Lower lobe of right lung (tissue), 2 donors: ENCODE measurements around the gene ARHGEF11. TPM values are rescaled to one million over a fixed set of nuclear protein-coding genes. Genes with fewer than 3 reads are reported as not detected.
"Not testable (repeated sequence)": the region's sequence is repeated elsewhere in the genome, so short reads cannot be mapped to it uniquely, and the experiment has no call there.

Experiments used
- ATAC-seq, 2 donors: fragments of 200-7000 bp; cut with Tn5 transposase; one replicate each; pipeline ENCODE4 v1.9.1; 2020 to 2022; ENCODE audit warnings: mild to moderate bottlenecking in 2 of 2, moderate library complexity in 2 of 2
- DNase-seq: peaks from one replicate; pipeline ENCODE4 v3.0.0-alpha.2; 2020
- H3K27ac ChIP-seq: fragments of 200-600 bp; one replicate; pipeline ENCODE4 v1.8.0; 2022
- H3K27me3 ChIP-seq: fragments of 200-600 bp; one replicate; pipeline ENCODE4 v1.8.0; 2022; ENCODE audit warnings: low read depth
- H3K36me3 ChIP-seq: fragments of 200-600 bp; one replicate; pipeline ENCODE4 v1.8.0; 2022; ENCODE audit warnings: mild to moderate bottlenecking
- H3K4me1 ChIP-seq: fragments of 200-600 bp; one replicate; pipeline ENCODE4 v1.8.0; 2022
- H3K4me3 ChIP-seq: fragments of 200-600 bp; one replicate; pipeline ENCODE4 v1.8.0; 2022; ENCODE audit warnings: mild to moderate bottlenecking
- H3K9me3 ChIP-seq: fragments of 200-600 bp; one replicate; pipeline ENCODE4 v1.8.0; 2022
- CTCF ChIP-seq: fragments of 200-600 bp; IDR thresholded peaks from one replicate; pipeline ENCODE4 v1.8.0; 2022; ENCODE audit warnings: antibody characterized with exemption, mild to moderate bottlenecking
- intact Hi-C: fragments of 100-400 bp; cut with DNase I; formaldehyde crosslinking; loops from one replicate; pipeline ENCODE4 v1.11.0; 2022
- total RNA-seq: library from RNA; stranded (reverse); fragmentation: NEBNext Ultra II Directional; extraction: Animal tissue kit (Norgen Biotek cat#: 25700); gene quantifications from one replicate; pipeline ENCODE4 v1.2.1, GENCODE V29; 2021
- donor health status: DM: no; HTN: yes; CAD: no; lungs with severe emphysema.

Gene ARHGEF11
- total RNA-seq, 1 donor from 2014 or later: 54.5 TPM

DNA sequence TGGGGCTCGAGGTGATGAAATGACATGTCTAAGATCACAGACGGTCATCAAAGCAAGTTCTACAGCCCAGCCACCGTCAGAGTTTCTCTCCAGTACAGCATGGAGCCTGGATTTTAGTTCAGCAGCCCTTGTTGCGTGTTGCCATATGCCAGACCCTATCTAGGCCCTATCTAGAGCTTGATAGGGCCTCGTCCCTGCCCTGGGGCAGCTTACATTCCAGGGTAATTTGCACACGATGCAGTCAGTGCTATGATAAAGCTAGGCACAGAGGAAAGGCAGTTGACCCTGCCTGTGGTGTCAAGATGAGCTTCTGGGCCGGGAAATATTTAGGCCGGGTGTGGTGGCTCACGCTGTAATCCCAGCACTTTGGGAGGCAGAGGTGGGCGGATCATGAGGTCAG, 35.2 kb upstream of the ARHGEF11 start:
- TF ChIP-seq CTCF: no peak
- intact Hi-C loops: no loop called here

GRCh38 chr1:157077394-157077793, 31.9 kb upstream of the ARHGEF11 start:
- Histone ChIP-seq H3K27ac (no peak overlapping the region), H3K36me3 (no peaks in the 10 kb centered on the region), H3K4me1 (peaks cover 8% of the 10 kb centered on the region), H3K27me3 (peaks cover 5% of the 10 kb centered on the region), H3K4me3 (no peak overlapping the region), H3K9me3 (no peaks in the 10 kb centered on the region)
- intact Hi-C loops: no loop called here
- no peak for DNase-seq
- TF ChIP-seq CTCF: no peak
- ATAC-seq: no peak

More for the DNA sequence above, 35.2 kb upstream of the ARHGEF11 start:
- no peaks in the 10 kb centered on the region for H3K4me1 ChIP-seq
- H3K27me3 ChIP-seq: peaks cover 1% of the 10 kb centered on the region
- no peak overlapping the region for H3K4me3 ChIP-seq
- no peak for DNase-seq
- no peaks in the 10 kb centered on the region for H3K9me3 ChIP-seq
- no peaks in the 10 kb centered on the region for H3K36me3 ChIP-seq
- ATAC-seq: no peak
- H3K27ac ChIP-seq: no peak overlapping the region

- Histone ChIP-seq H3K4me1 (peaks cover 8% of the 10 kb centered on the region), H3K9me3 (no peaks in the 10 kb centered on the region), H3K36me3 (no peaks in the 10 kb centered on the region), H3K27ac (no peak overlapping the region), H3K27me3 (peaks cover 5% of the 10 kb centered on the region), H3K4me3 (peak overlapping the region; percentile 27)
- peak; percentile 82 for DNase-seq
- TF ChIP-seq CTCF: peak; percentile 78
- intact Hi-C loops: no loop called here
- peak; percentile 55 to 70 for ATAC-seq
Observed at GRCh38 chr1:157073944-157074685, 28.6 kb upstream of the ARHGEF11 start.

DNA sequence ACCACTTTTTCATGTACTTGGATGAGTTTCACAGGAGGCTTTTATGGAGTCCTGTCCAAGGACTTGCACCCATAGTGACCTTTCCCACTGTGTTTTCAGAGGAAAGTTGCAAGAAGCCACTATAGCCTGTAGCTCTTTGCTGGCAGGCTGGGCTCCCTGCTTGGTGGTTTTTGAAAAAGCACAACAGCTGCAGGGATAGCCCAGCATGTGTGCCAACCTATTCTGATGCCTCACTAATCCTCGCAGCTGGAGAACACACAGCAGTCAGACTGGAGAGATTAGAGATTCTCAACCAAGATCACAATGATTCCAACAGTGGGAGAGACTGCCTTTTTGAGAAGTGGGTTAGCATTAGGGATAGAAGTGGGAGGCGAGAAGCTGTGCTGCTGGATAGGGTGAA, 24.1 kb upstream of the ARHGEF11 start:
- Histone ChIP-seq H3K27me3 (no peaks in the 10 kb centered on the region), H3K36me3 (no peaks in the 10 kb centered on the region), H3K9me3 (no peaks in the 10 kb centered on the region), H3K27ac (no peak overlapping the region), H3K4me3 (no peak overlapping the region), H3K4me1 (peaks cover 7% of the 10 kb centered on the region)
- ATAC-seq: no peak
- DNase-seq: no peak
- intact Hi-C loops: no loop called here
- TF ChIP-seq CTCF: no peak

DNA sequence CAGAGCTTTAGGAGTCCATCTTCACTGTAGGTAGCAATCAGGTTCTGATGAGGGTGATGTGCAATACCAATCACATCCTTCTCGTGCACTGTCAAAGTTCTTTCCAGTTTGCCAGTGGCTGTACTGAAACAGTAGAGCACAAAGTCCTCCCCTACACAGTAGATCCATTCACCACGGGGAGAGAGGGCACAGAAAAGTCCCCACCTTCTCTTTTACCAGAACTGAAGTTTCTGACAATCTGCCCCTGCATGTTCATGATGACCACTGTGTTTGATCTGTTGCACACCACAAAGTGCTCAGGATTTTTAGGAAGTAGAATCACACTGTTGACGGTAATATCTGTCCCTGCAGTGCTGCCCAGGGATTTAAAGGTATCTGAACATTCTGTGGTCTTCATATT, 13.7 kb upstream of the ARHGEF11 start:
- H3K27me3 ChIP-seq, DNase-seq, H3K4me3 ChIP-seq, intact Hi-C loops, H3K9me3 ChIP-seq, ATAC-seq, H3K27ac ChIP-seq, H3K36me3 ChIP-seq, H3K4me1 ChIP-seq: not testable (repeated sequence)

- Histone ChIP-seq H3K27me3 (no peaks in the 10 kb centered on the region), H3K27ac (no peak overlapping the region), H3K36me3 (no peaks in the 10 kb centered on the region), H3K4me3 (no peak overlapping the region), H3K9me3 (peaks cover 7% of the 10 kb centered on the region), H3K4me1 (no peaks in the 10 kb centered on the region)
- intact Hi-C loops: no loop called here
- DNase-seq (no peak), ATAC-seq (no peak)
- no peak for TF ChIP-seq CTCF
Observed at GRCh38 chr1:157056269-157056668, 10.7 kb upstream of the ARHGEF11 start.

GRCh38 chr1:157055729-157056128, 10.2 kb upstream of the ARHGEF11 start:
- ATAC-seq, H3K9me3 ChIP-seq, H3K27me3 ChIP-seq, intact Hi-C loops, H3K36me3 ChIP-seq, DNase-seq, H3K27ac ChIP-seq, H3K4me1 ChIP-seq, H3K4me3 ChIP-seq: not testable (repeated sequence)
